HG03045 (cell line): ENCODE results near the gene IFIT1B.
A peak's percentile ranks its signal among the peaks of the same experiment; 100 is the strongest.
"Not testable (repeated sequence)": the region's sequence is repeated elsewhere in the genome, so short reads cannot be mapped to it uniquely, and the experiment has no call there.

Experiments used
- ATAC-seq: cut with Tn5 transposase; IDR thresholded peaks from one replicate; pipeline ENCODE4 v1.9.1; 2021; ENCODE audit warnings: mild to moderate bottlenecking, moderate library complexity; ENCODE audit not compliant: unreplicated experiment

The IFIT1B gene

GRCh38 chr10:89379103-89379502 lies 1.2 kb downstream of the IFIT1B start:
- no peak for ATAC-seq

DNA sequence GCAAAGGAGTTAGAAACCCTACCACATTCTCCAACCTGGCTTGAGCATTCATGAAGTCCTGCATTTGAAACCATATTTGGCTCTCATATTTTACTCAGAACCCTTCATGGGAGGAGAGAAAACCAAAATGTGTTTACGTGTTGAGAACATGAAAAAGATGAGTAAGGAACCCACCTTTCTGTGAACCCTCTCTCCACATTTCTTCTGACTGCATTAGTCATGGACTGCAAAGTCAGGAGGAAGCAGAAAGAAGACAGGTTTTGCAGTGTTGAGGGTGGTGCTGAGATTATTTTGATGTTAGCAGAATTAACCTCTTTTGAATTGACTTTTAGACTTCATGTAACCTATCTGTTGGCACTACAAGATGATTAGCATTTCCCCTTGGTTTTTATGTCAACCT lies 4.9 kb downstream of the IFIT1B start:
- ATAC-seq = no peak

DNA sequence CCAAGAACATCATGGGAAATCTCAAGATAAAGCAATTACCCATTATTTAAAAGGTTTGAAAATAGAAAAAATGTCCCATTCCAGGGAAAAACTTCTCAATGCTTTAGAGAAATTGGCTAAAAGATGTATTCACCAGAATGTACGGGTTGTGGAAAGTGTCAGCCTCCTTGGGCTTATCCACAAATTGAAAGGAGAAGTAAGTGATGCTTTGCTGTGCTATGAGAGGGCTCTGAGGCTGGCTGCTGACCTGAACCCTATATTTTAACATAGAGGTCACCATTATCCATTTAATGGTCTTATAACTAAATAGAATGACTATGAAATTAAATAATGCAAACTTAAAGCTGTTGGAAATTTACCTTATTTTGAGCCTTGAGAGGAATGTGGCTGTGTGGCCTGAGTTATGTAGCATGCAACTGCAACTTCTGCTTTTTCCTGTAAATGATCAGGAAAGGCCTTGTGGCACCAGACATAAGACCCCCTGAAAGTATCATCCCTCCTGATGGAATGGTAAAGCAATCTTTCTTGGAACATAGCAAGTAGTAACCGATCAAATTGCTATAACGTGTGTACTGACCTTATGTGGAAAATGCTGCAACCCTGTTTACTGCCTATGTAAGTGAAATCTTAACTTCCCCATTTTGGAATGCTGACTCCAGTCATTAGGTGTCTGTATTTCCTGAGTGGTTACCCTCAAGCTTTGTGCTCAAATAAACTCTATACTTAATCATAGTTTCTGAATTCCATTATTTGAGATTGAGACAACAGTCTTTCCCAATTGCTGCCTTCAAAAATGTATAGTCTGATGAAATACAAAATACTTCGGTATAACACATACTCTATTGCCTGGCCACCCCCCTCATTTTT lies 6.9 kb downstream of the IFIT1B start:
- ATAC-seq = no peak

- no peak for ATAC-seq
These were observed 10.9 kb downstream of the IFIT1B start for GRCh38 chr10:89388806-89389205.

DNA sequence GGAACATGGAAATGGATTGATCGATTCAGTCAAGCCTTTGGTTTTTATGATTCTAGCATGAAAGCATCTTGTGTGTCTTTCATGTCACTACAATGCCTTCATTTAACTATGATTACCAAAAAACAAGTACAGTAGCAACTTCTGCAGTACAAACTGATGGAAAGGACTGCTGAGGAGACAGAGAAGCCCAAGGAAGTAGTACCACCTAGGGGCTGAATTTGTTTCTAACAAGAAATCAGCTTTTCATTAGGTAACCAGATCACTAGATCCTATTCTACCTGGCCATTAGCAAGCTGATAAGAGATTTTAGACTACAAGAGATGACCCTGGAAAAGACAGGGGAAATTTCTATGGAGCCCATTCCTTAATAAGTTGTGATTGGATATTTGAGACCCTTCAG lies 11.4 kb downstream of the IFIT1B start:
- ATAC-seq = no peak

DNA sequence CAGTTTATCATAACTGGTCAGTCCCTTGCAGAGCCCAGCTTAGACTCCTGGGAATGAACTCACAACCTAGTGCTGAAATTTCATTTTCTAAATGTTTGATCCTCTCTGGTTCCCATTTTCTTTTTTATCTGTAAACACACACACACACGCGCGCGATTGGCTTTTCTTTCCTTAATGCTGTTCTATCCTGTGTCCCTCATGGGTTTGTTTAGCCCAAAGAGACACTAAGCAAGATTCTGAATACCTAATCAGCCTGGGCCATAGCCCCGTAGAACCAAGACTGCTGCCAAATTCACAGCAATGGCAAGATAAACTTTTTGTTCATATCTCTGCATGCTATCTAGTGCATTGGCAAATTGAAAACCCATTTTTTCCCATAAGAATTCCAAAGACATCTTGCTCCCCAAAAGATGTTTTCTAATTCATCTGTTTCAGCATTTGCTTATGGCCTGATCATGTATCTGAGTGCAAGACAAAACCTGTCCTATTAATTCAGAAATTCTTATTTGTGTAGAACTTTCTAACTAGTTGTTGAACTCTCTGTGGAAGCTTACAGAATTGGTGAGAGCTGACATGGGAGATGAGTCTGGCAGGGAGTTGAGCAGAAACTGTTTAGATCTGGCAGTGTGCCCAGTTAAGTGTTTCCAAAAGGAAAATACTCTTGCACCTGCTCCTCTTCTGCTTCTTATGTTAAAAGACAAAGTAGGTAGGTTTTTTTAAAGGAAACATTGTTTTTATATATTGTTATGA lies 12.8 kb downstream of the IFIT1B start:
- no peak for ATAC-seq

GRCh38 chr10:89391226-89391576 lies 13.3 kb downstream of the IFIT1B start:
- not testable (repeated sequence) for ATAC-seq

GRCh38 chr10:89391907-89392756 lies 14.3 kb downstream of the IFIT1B start, which contains the start of gene IFIT1:
IFIT1 (plus strand) TSS chr10:89392623; CDS start chr10:89392713, 90 bp downstream.
- peak; percentile 69 for ATAC-seq

- ATAC-seq = no peak
These were observed 15.1 kb downstream of the IFIT1B start for GRCh38 chr10:89392974-89393373.

- no peak for ATAC-seq
These were observed 16.0 kb downstream of the IFIT1B start for GRCh38 chr10:89393898-89394297.

- ATAC-seq = no peak
These were observed 17.3 kb downstream of the IFIT1B start for GRCh38 chr10:89395141-89395540.

DNA sequence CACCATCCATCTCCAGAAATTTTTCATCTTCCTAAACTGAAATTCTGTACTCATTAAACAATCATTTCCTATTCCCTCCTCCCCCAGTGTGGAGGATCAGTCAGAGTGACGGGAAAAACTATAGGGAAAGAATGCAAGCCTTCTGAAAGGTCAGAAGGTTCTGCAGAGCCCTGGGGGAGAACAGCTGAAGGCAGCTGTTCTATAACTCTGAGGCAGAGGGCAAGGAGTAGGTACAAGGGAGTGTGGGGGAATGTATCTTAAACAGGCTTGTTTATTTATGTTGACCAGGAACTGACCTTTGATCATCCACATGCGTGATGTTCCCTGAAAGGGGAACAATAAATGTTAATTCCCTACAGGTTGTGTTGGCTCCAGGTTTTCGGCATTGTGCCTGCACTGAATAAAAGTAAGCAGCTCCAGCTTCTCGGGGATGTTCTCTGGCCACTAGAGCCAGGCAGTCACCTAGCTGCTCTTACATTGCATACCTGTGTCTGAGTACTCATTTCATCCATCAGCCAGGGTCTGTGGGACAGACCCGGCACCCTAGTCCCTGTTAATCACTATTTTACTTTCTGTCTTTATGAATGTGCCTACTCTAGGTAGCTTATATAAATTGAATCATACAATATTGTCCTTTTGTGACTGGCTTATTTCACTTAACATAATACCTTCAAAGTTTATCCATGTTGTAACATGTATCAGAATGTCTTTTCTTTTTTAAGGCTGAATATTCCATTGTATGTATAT lies 20.3 kb downstream of the IFIT1B start:
- ATAC-seq = no peak

GRCh38 chr10:89399956-89400355 lies 22.1 kb downstream of the IFIT1B start:
- ATAC-seq = no peak

DNA sequence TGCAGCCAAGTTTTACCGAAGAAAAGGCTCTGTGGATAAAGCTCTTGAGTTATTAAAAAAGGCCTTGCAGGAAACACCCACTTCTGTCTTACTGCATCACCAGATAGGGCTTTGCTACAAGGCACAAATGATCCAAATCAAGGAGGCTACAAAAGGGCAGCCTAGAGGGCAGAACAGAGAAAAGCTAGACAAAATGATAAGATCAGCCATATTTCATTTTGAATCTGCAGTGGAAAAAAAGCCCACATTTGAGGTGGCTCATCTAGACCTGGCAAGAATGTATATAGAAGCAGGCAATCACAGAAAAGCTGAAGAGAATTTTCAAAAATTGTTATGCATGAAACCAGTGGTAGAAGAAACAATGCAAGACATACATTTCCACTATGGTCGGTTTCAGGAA lies 25.2 kb downstream of the IFIT1B start:
- no peak for ATAC-seq

GRCh38 chr10:89404104-89405047 lies 26.5 kb downstream of the IFIT1B start:
- no peak for ATAC-seq

- not testable (repeated sequence) for ATAC-seq
These were observed 28.3 kb downstream of the IFIT1B start for GRCh38 chr10:89406178-89406577.

GRCh38 chr10:89407792-89408191 lies 29.9 kb downstream of the IFIT1B start:
- ATAC-seq = not testable (repeated sequence)

DNA sequence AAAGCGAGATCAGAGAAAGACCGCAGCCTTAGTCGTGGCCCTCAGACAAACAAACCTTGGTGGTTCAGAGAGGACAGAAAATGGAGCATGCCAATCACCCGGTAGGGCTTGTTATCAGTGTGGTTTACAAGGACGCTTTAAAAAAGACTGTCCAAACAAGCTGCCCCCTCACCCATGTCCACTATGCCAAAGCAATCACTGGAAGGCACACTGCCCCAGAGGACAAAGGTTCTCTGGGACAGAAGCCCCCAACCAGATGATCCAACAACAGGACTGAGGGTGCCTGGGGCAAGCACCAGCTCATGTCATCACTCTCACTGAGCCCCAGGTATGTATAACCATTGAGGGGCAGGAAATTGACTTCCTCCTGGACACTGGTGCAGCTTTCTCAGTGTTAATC lies 31.4 kb downstream of the IFIT1B start:
- ATAC-seq = not testable (repeated sequence)

DNA sequence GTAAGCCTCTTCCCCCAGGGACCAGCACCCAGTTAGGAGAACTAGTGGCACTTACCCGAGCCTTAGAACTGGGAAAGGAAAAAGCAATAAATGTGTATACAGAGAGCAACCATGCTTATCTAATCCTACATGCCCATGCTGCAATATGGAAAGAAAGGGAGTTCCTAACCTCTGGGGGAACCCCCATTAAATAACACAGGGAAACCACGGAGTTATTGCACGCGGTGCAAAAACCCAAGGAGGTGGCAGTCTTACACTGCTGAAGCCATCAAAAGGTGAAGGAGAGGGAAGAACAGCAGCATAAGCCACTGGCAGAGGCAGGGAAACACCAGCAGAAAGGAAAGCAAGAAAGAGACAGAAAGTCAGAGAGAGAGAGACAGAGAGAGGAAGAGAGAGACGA lies 32.7 kb downstream of the IFIT1B start:
- not testable (repeated sequence) for ATAC-seq
